Activated T-cell treated with anti-CD3 and anti-CD28 coated beads, Interleukin-2, amount 50 U/mL, for 1 hour (primary cell): ENCODE results near the gene LRRTM4.
"Not testable (repeated sequence)": the region's sequence is repeated elsewhere in the genome, so short reads cannot be mapped to it uniquely, and the experiment has no call there.

Source experiments
- DNase-seq: peaks from one replicate; pipeline ENCODE4 v3.0.0-alpha.2; 2020

Gene LRRTM4

GRCh38 chr2:76839826-76840225 is 682.4 kb downstream of the LRRTM4 start:
- no peak for DNase-seq

GRCh38 chr2:76829374-76830234 is 692.6 kb downstream of the LRRTM4 start:
- DNase-seq, result no peak

GRCh38 chr2:76826691-76827090 is 695.5 kb downstream of the LRRTM4 start:
- no peak for DNase-seq

GRCh38 chr2:76825140-76825970 is 696.8 kb downstream of the LRRTM4 start:
- DNase-seq, result no peak

GRCh38 chr2:76821731-76822130 is 700.4 kb downstream of the LRRTM4 start:
- DNase-seq, result no peak

GRCh38 chr2:76813084-76813483 is 709.1 kb downstream of the LRRTM4 start:
- no peak for DNase-seq

GRCh38 chr2:76812156-76812555 is 710.0 kb downstream of the LRRTM4 start:
- DNase-seq, result no peak

GRCh38 chr2:76809136-76809535 is 713.0 kb downstream of the LRRTM4 start:
- no peak for DNase-seq

- DNase-seq, result no peak
These were observed 713.4 kb downstream of the LRRTM4 start for GRCh38 chr2:76808732-76809131.

- DNase-seq, result no peak
These were observed 728.4 kb downstream of the LRRTM4 start for GRCh38 chr2:76793647-76794334.

- not testable (repeated sequence) for DNase-seq
These were observed 740.9 kb downstream of the LRRTM4 start for GRCh38 chr2:76781313-76781712.

- DNase-seq, result no peak
These were observed 758.9 kb downstream of the LRRTM4 start for GRCh38 chr2:76763276-76763675.

- DNase-seq, result no peak
These were observed 761.8 kb downstream of the LRRTM4 start for GRCh38 chr2:76760367-76760704.

- DNase-seq, result no peak
These were observed 762.4 kb downstream of the LRRTM4 start for GRCh38 chr2:76759634-76760366.

GRCh38 chr2:76752506-76752905 is 769.7 kb downstream of the LRRTM4 start:
- no peak for DNase-seq

GRCh38 chr2:76749858-76750257 is 772.3 kb downstream of the LRRTM4 start:
- no peak for DNase-seq

- no peak for DNase-seq
These were observed 773.4 kb downstream of the LRRTM4 start for GRCh38 chr2:76748581-76749296.

GRCh38 chr2:76745605-76746004 is 776.6 kb downstream of the LRRTM4 start:
- DNase-seq, result no peak

- DNase-seq, result no peak
These were observed 784.6 kb downstream of the LRRTM4 start for GRCh38 chr2:76737607-76738006.

GRCh38 chr2:76733736-76734135 is 788.4 kb downstream of the LRRTM4 start:
- no peak for DNase-seq

- no peak for DNase-seq
These were observed 791.0 kb downstream of the LRRTM4 start for GRCh38 chr2:76731157-76731556.

- DNase-seq, result no peak
These were observed 792.2 kb downstream of the LRRTM4 start for GRCh38 chr2:76730021-76730420.
